Endothelial cell of umbilical vein (primary cell): Measurements from ENCODE around the gene RCOR2. TPM values are rescaled to one million over a fixed set of nuclear protein-coding genes. Genes with fewer than 3 reads are reported as not detected.

ENCODE experiments used
- BruUV-seq: library from RNA; stranded (reverse); fragments of 400-500 nt; replicated peaks from 2 replicates; lab custom pipeline; 2021; lab: Mats Ljungman, UMichigan
- CTCF ChIA-PET: fragments of 300-600, 350-600 bp; sonication (Branson Sonifier 250); formaldehyde crosslinking; loops from one replicate; lab custom pipeline; 2021; ENCODE audit warnings: antibody characterized with exemption, inconsistent platforms; lab: Charles Lee
- POLR2A ChIA-PET: fragments of 300-600, 350-600 bp; sonication (Branson Sonifier 250); formaldehyde crosslinking; loops from one replicate; lab custom pipeline; 2021; ENCODE audit warnings: antibody characterized with exemption, inconsistent platforms; lab: Charles Lee
- DNase-seq: peaks from one replicate; pipeline ENCODE4 v3.0.0-alpha.2; 2011; ENCODE audit warnings: low read depth, low spot score
- FAIRE-seq: peaks from 2 replicates; lab custom pipeline; 2011; peaks lifted over from hg19 to GRCh38; lab: Jason Lieb, UNC
- H2AFZ ChIP-seq: 2 replicates; pipeline ENCODE4 v1.6.0; 2012; ENCODE audit warnings: low read depth, low read length, control low read depth, inconsistent platforms
- H3K27ac ChIP-seq: 2 replicates; pipeline ENCODE4 v1.5.1; 2011; ENCODE audit warnings: low read depth, mild to moderate bottlenecking, control low read depth, low read length, moderate library complexity; ENCODE audit not compliant: insufficient read depth
- H3K27me3 ChIP-seq, 2 experiments: 2 replicates each; pipeline versions ENCODE4 v1.6.0 to v1.6.1; 2011; ENCODE audit warnings: low read length in 2 of 2, mixed read lengths in 1 of 2; ENCODE audit not compliant: control insufficient read depth in 2 of 2, insufficient read depth in 2 of 2
- H3K36me3 ChIP-seq, 2 experiments: 2 replicates in 1 of 2; 3 replicates in 1 of 2; pipeline ENCODE4 v1.5.1; 2011; ENCODE audit warnings: low read length in 2 of 2, mild to moderate bottlenecking in 1 of 2, moderate library complexity in 1 of 2; ENCODE audit not compliant: control insufficient read depth in 2 of 2, insufficient read depth in 2 of 2; ENCODE audit errors: extremely low read depth in 1 of 2
- H3K4me1 ChIP-seq: 3 replicates; pipeline ENCODE4 v1.5.1; 2011; ENCODE audit warnings: mild to moderate bottlenecking, low read length; ENCODE audit not compliant: control insufficient read depth, insufficient read depth; ENCODE audit errors: extremely low read depth
- H3K4me2 ChIP-seq: 2 replicates; pipeline ENCODE4 v1.6.1; 2011; ENCODE audit warnings: low read length, control low read depth, mixed read lengths; ENCODE audit not compliant: insufficient read depth
- H3K4me3 ChIP-seq, 3 experiments: fragments of 200-600 bp in 1 of 3; sonication (generic), shearing (Covaris generic) in 1 of 3; replicated peaks in 1 of 3; 2 replicates each; pipeline ENCODE4 v1.5.1; 2011 to 2016; ENCODE audit warnings: control low read depth in 3 of 3, low read length in 3 of 3, mild to moderate bottlenecking in 2 of 3, inconsistent platforms in 1 of 3, low read depth in 1 of 3, moderate library complexity in 1 of 3; ENCODE audit not compliant: insufficient read depth in 1 of 3
- H3K79me2 ChIP-seq: 2 replicates; pipeline ENCODE4 v1.6.0; 2012; ENCODE audit warnings: low read length, inconsistent platforms; ENCODE audit not compliant: control insufficient read depth, insufficient read depth
- H3K9ac ChIP-seq: replicated peaks from 2 replicates; pipeline ENCODE3; 2011; ENCODE audit warnings: low read length, control low read depth; ENCODE audit not compliant: insufficient read depth; ENCODE audit errors: extremely low read depth
- H3K9me1 ChIP-seq: replicated peaks from 3 replicates; pipeline ENCODE4 v1.6.0; 2011; ENCODE audit warnings: mild to moderate bottlenecking, low read length; ENCODE audit not compliant: control insufficient read depth, insufficient read depth; ENCODE audit errors: extremely low read depth
- H3K9me3 ChIP-seq: replicated peaks from 2 replicates; pipeline ENCODE4 v1.5.1; 2012; ENCODE audit warnings: low read length, inconsistent platforms; ENCODE audit not compliant: control insufficient read depth, insufficient read depth
- H4K20me1 ChIP-seq: replicated peaks from 2 replicates; pipeline ENCODE3; 2011; ENCODE audit warnings: mild to moderate bottlenecking, low read length; ENCODE audit not compliant: control insufficient read depth, insufficient read depth; ENCODE audit errors: extremely low read depth
- EZH2 ChIP-seq: IDR thresholded peaks from 2 replicates; pipeline ENCODE4 v1.6.1; 2012; ENCODE audit warnings: borderline replicate concordance, low read depth, mild to moderate bottlenecking, moderate library complexity, low read length, inconsistent platforms; ENCODE audit not compliant: severe bottlenecking
- FOS ChIP-seq: IDR thresholded peaks from 2 replicates; pipeline ENCODE4 v1.6.1; 2011; ENCODE audit warnings: mild to moderate bottlenecking, low read length, moderate library complexity, borderline replicate concordance; ENCODE audit not compliant: insufficient read depth
- GATA2 ChIP-seq: IDR thresholded peaks from 2 replicates; pipeline ENCODE4 v1.7.0; 2011; ENCODE audit warnings: low read depth, mild to moderate bottlenecking, moderate library complexity, mixed read lengths, low read length; ENCODE audit not compliant: insufficient read length, insufficient read depth
- JUN ChIP-seq: IDR thresholded peaks from 2 replicates; pipeline ENCODE4 v1.6.1; 2011; ENCODE audit warnings: borderline replicate concordance, low read depth; ENCODE audit not compliant: insufficient read length, insufficient read depth
- MYC ChIP-seq: IDR thresholded peaks from one replicate; pipeline ENCODE4 v1.6.1; 2011; ENCODE audit warnings: mild to moderate bottlenecking, low read depth, low read length
- POLR2A ChIP-seq: IDR thresholded peaks from 2 replicates; pipeline ENCODE4 v1.6.1; 2012; ENCODE audit warnings: low read depth, mild to moderate bottlenecking, control low read depth, low read length
- POLR2AphosphoS5 ChIP-seq: IDR thresholded peaks from 2 replicates; pipeline ENCODE4 v1.6.1; 2012; ENCODE audit warnings: low read depth, mild to moderate bottlenecking, control low read depth, low read length, moderate library complexity; ENCODE audit not compliant: insufficient read depth
- dilution Hi-C: fragments of 300-500 bp; cut with MboI; formaldehyde crosslinking; loops from one replicate; pipeline ENCODE4 v1.15.0; 2019; ENCODE audit warnings: low sequenced_read_pairs; ENCODE audit not compliant: extremely low pct_ligation_motif_present
- intact Hi-C: fragments of 100-400 bp; cut with micrococcal nuclease; formaldehyde crosslinking; loops from one replicate; pipeline ENCODE4 v1.10.0; 2022
- polyA plus RNA-seq, 4 experiments: library from polyadenylated mRNA; depleted of rRNA in 3 of 4; stranded (reverse) in 3 of 4; unstranded in 1 of 4; fragments of >200 nt; gene quantifications; 2 replicates each; pipeline versions ENCODE4 v1.2.1 to v1.2.3, GENCODE V29; 2011 to 2012; ENCODE audit warnings: missing spikeins in 1 of 4
- total RNA-seq: library from RNA; stranded (reverse); gene quantifications from 2 replicates; pipeline ENCODE4 v1.2.3, GENCODE V29; 2021
- TF ChIP-seq, protein P1 (sequence below): IDR thresholded peaks from 2 replicates; pipeline ENCODE4 v1.6.1; 2011; ENCODE audit not compliant: insufficient read depth, insufficient read length
- TF ChIP-seq, protein P2 (sequence below), 2 donors: IDR thresholded peaks; 1 replicate in 1 of 2; 2 replicates in 1 of 2; pipeline ENCODE4 v1.5.1; 2011; ENCODE audit warnings: low read length in 2 of 2, mild to moderate bottlenecking in 2 of 2, moderate library complexity in 2 of 2, control low read depth in 1 of 2, inconsistent platforms in 1 of 2, low read depth in 1 of 2; ENCODE audit not compliant: insufficient read depth in 1 of 2; ENCODE audit errors: extremely low read depth in 1 of 2

RCOR2 gene
- total and polyA plus RNA-seq, 2 donors (not counting 3 experiments of a cell fraction or from before 2014, with no cell fraction given), result 0.13 to 0.63 TPM

DNA sequence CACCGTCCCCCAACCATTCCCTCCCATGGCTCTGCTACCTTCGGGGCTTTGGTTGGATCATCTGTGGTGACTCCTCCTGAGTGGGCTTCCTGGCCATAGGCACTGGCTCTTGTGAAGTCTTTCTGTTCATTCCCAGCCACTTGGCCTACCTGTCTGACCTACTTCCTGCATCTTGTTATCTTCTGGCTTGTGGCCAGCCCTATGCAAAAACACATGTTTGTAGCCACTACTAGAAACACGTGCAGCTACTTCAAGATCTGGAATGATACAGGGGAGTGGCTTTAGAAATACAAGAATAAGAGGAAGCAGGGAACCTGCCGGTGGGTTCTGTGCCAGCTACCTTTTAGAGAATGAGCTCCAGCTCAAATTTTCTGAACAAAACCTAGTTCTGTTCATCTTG lies 20.9 kb downstream of the RCOR2 start:
- ChIA-PET CTCF (no interaction called here), POLR2A (no interaction called here)
- Histone ChIP-seq H3K79me2 (peaks cover 23% of the 10 kb centered on the region), H3K27me3 (no peaks in the 10 kb centered on the region), H3K9me1 (no peaks in the 10 kb centered on the region), H3K36me3 (peaks cover 19 to 41% of the 10 kb centered on the region in 2 experiments), H3K27ac (no peak overlapping the region), H3K9ac (no peak overlapping the region), H3K9me3 (no peaks in the 10 kb centered on the region), H3K4me3 (no peak overlapping the region), H4K20me1 (no peaks in the 10 kb centered on the region), H2AFZ (no peak overlapping the region), H3K4me2 (no peak overlapping the region), H3K4me1 (no peaks in the 10 kb centered on the region)
- FAIRE-seq, result no peak
- BruUV-seq, result no TSS peak
- no peak for TF ChIP-seq EZH2
- TF ChIP-seq, protein P1, sequence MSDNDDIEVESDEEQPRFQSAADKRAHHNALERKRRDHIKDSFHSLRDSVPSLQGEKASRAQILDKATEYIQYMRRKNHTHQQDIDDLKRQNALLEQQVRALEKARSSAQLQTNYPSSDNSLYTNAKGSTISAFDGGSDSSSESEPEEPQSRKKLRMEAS, result no peak
- no peak for TF ChIP-seq POLR2A
- TF ChIP-seq FOS, result no peak
- TF ChIP-seq POLR2AphosphoS5, result no peak
- TF ChIP-seq, protein P2, sequence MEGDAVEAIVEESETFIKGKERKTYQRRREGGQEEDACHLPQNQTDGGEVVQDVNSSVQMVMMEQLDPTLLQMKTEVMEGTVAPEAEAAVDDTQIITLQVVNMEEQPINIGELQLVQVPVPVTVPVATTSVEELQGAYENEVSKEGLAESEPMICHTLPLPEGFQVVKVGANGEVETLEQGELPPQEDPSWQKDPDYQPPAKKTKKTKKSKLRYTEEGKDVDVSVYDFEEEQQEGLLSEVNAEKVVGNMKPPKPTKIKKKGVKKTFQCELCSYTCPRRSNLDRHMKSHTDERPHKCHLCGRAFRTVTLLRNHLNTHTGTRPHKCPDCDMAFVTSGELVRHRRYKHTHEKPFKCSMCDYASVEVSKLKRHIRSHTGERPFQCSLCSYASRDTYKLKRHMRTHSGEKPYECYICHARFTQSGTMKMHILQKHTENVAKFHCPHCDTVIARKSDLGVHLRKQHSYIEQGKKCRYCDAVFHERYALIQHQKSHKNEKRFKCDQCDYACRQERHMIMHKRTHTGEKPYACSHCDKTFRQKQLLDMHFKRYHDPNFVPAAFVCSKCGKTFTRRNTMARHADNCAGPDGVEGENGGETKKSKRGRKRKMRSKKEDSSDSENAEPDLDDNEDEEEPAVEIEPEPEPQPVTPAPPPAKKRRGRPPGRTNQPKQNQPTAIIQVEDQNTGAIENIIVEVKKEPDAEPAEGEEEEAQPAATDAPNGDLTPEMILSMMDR (IDR thresholded peaks at IDR 0.05; ENCODE audit: extremely low read depth in 1 of 2, insufficient read depth in 1 of 2, low read depth in 1 of 2, low read length in 2 of 2), result no peak
- no peak for TF ChIP-seq JUN
- no peak for TF ChIP-seq MYC
- TF ChIP-seq GATA2, result no peak
- intact Hi-C loops, result no loop called here
- no peak for DNase-seq
- dilution Hi-C loops, result no loop called here
